HepG2 (cell line): ENCODE data around the gene EDN2. TPM values are rescaled to one million over a fixed set of nuclear protein-coding genes. Genes with fewer than 3 reads are reported as not detected.

Source experiments
- ATAC-seq: fragments of 200-7000 bp; cut with Tn5 transposase; 3 replicates; pipeline ENCODE4 v1.9.1; 2020; ENCODE audit warnings: mild to moderate bottlenecking, moderate library complexity
- BruUV-seq: library from RNA; stranded (reverse); fragments of 400-500 nt; replicated peaks from 2 replicates; lab custom pipeline; 2021; lab: Mats Ljungman, UMichigan
- CTCF ChIA-PET: fragments of 300-600 bp; formaldehyde crosslinking; extraction: SDS; loops from one replicate; lab custom pipeline; 2021; ENCODE audit warnings: low total read pairs, inconsistent platforms, low intra/inter-chr PET ratio; lab: Yijun Ruan, JAX
- POLR2A ChIA-PET: fragments of 350-600 bp; sonication (Branson Sonifier 250); formaldehyde crosslinking; loops from one replicate; lab custom pipeline; 2020; ENCODE audit warnings: antibody characterized with exemption, inconsistent platforms; lab: Yijun Ruan, JAX
- DNase-seq: peaks from one replicate; pipeline ENCODE4 v3.0.0-alpha.2; 2015; ENCODE audit warnings: low spot score
- FAIRE-seq: peaks from 3 replicates; lab custom pipeline; 2011; peaks lifted over from hg19 to GRCh38; lab: Jason Lieb, UNC
- H2AFZ ChIP-seq: one replicate; pipeline ENCODE4 v1.6.1; 2011; ENCODE audit warnings: low read length, inconsistent platforms
- H3K27ac ChIP-seq: fragments of 300-600 bp; 3 replicates; pipeline ENCODE4 v1.8.0; 2011; ENCODE audit warnings: mixed run types, mild to moderate bottlenecking, mixed read lengths, low read length, inconsistent platforms; ENCODE audit not compliant: insufficient read depth; ENCODE audit errors: extremely low read length
- H3K27me3 ChIP-seq, 2 experiments: fragments of 200-600 bp in 1 of 2; 2 replicates in 1 of 2; 3 replicates in 1 of 2; pipeline versions ENCODE4 v1.6.0 to v1.8.0; 2011; ENCODE audit warnings: low read length in 2 of 2, mild to moderate bottlenecking in 2 of 2, moderate library complexity in 2 of 2, inconsistent platforms in 1 of 2; ENCODE audit not compliant: insufficient read depth in 2 of 2, control insufficient read depth in 1 of 2
- H3K36me3 ChIP-seq, 2 experiments: fragments of 200-600 bp in 1 of 2; replicated peaks in 1 of 2; 2 replicates in 1 of 2; 3 replicates in 1 of 2; pipeline versions ENCODE4 v1.5.1 to v1.8.0; 2011; ENCODE audit warnings: low read length in 2 of 2, inconsistent platforms in 1 of 2; ENCODE audit not compliant: insufficient read depth in 2 of 2, control insufficient read depth in 1 of 2
- H3K4me1 ChIP-seq: 2 replicates; pipeline ENCODE4 v1.5.1; 2012; ENCODE audit warnings: low read length, inconsistent platforms; ENCODE audit not compliant: insufficient read depth
- H3K4me2 ChIP-seq: 2 replicates; pipeline ENCODE4 v1.6.0; 2011; ENCODE audit warnings: low read depth, low read length, inconsistent platforms
- H3K4me3 ChIP-seq, 3 experiments: fragments of 200-600 bp in 1 of 3; sonication (generic), shearing (Covaris generic) in 1 of 3; replicated peaks in 1 of 3; 2 replicates each; pipeline ENCODE4 v1.5.1; 2011 to 2016; ENCODE audit warnings: low read length in 3 of 3, inconsistent platforms in 2 of 3, low read depth in 2 of 3, mild to moderate bottlenecking in 2 of 3, control low read depth in 1 of 3, mixed read lengths in 1 of 3; ENCODE audit not compliant: insufficient read depth in 1 of 3
- H3K79me2 ChIP-seq: one replicate; pipeline ENCODE4 v1.6.1; 2011; ENCODE audit warnings: low read length, inconsistent platforms; ENCODE audit not compliant: insufficient read depth
- H3K9ac ChIP-seq: 2 replicates; pipeline ENCODE4 v1.6.0; 2011; ENCODE audit warnings: mild to moderate bottlenecking, low read depth, low read length, inconsistent platforms; ENCODE audit not compliant: insufficient read depth
- H3K9me3 ChIP-seq: 2 replicates; pipeline ENCODE4 v1.5.1; 2012; ENCODE audit warnings: mild to moderate bottlenecking, low read length
- H4K20me1 ChIP-seq: 2 replicates; pipeline ENCODE4 v1.6.0; 2011; ENCODE audit warnings: inconsistent platforms, mild to moderate bottlenecking, low read length, moderate library complexity; ENCODE audit not compliant: insufficient read depth
- ATF7-NPFF ChIP-seq: sonication (generic); formaldehyde crosslinking; IDR thresholded peaks from 2 replicates; pipeline ENCODE4 v1.8.1; 2023; ENCODE audit warnings: mild to moderate bottlenecking, low read depth, missing genetic modification reagents, moderate library complexity
- GTF3A ChIP-seq: sonication (generic); formaldehyde crosslinking; conservative IDR thresholded peaks from 2 replicates; pipeline ENCODE4 v1.4.0; 2020; ENCODE audit warnings: mild to moderate bottlenecking, missing genetic modification reagents
- MEF2D ChIP-seq: sonication (generic); formaldehyde crosslinking; IDR thresholded peaks from 2 replicates; pipeline ENCODE4 v1.5.1; 2020; ENCODE audit warnings: mild to moderate bottlenecking, missing genetic modification reagents
- NCOR1 ChIP-seq: fragments of 200-600 bp; sonication (generic); IDR thresholded peaks from 2 replicates; pipeline ENCODE4 v1.7.0; 2017; ENCODE audit warnings: antibody characterized with exemption, low read length, borderline replicate concordance
- PRDM4 ChIP-seq: sonication (generic); formaldehyde crosslinking; IDR thresholded peaks from 2 replicates; pipeline ENCODE4 v1.9.0; 2021; ENCODE audit warnings: missing genetic modification reagents, borderline replicate concordance
- RBM22 ChIP-seq: fragments of 200-400 bp; formaldehyde crosslinking; optimal IDR thresholded peaks from 2 replicates; pipeline ENCODE3; 2017; ENCODE audit warnings: mild to moderate bottlenecking, low read length, moderate library complexity
- ZBTB25 ChIP-seq: IDR thresholded peaks from 2 replicates; pipeline ENCODE4 v1.6.1; 2018; ENCODE audit warnings: missing genetic modification reagents
- ZFP37 ChIP-seq: sonication (generic); formaldehyde crosslinking; IDR thresholded peaks from 2 replicates; pipeline ENCODE4 v1.4.0; 2020; ENCODE audit warnings: missing genetic modification reagents, borderline replicate concordance
- ZMYM2 ChIP-seq: sonication (generic); formaldehyde crosslinking; IDR thresholded peaks from 2 replicates; pipeline ENCODE4 v1.8.0; 2022; ENCODE audit warnings: mild to moderate bottlenecking, missing genetic modification reagents
- ZNF75D ChIP-seq: sonication (generic); formaldehyde crosslinking; IDR thresholded peaks from 2 replicates; pipeline ENCODE4 v1.8.1; 2023; ENCODE audit warnings: missing genetic modification reagents, mild to moderate bottlenecking, borderline replicate concordance
- WGBS: methylation state at CpG from one replicate; pipeline ENCODE4 v1.1.6; 2017; ENCODE audit warnings: low lambda C conversion rate; 5-methylcytosine and 5-hydroxymethylcytosine counted together
- in situ Hi-C: cut with HindIII; loops from 2 replicates; pipeline ENCODE4 v1.10.0; 2017; ENCODE audit warnings: low pct_unique_long_range_greater_than_20kb; ENCODE audit not compliant: extremely low pct_ligation_motif_present
- intact Hi-C: fragments of 100-400 bp; cut with micrococcal nuclease; formaldehyde crosslinking; loops from one replicate; pipeline ENCODE4 v1.10.0; 2022; ENCODE audit not compliant: unreplicated experiment
- polyA plus RNA-seq, 8 experiments: library from polyadenylated mRNA; depleted of rRNA in 3 of 8; stranded (reverse) in 7 of 8; unstranded in 1 of 8; fragments of >200 nt; fragmentation: Illumina TruSeq in 4 of 8; extraction: Trizol in 4 of 8; gene quantifications; 2 replicates each; pipeline versions ENCODE4 v1.2.1 to v1.2.3, GENCODE V29; 2011 to 2016; ENCODE audit warnings: low read depth in 4 of 8, missing spikeins in 1 of 8, mixed read lengths in 1 of 8; ENCODE audit not compliant: insufficient read depth in 1 of 8
- total RNA-seq, 5 experiments: library from RNA; depleted of rRNA; stranded (reverse); fragments of >200 nt; fragmentation: Illumina TruSeq; extraction: Trizol; gene quantifications; 2 replicates each; pipeline ENCODE4 v1.2.3, GENCODE V29; 2016; ENCODE audit warnings: low read depth in 1 of 5
- TF ChIP-seq, protein P1 (sequence below): sonication (generic); formaldehyde crosslinking; IDR thresholded peaks from 2 replicates; pipeline ENCODE4 v1.4.0; 2020; ENCODE audit warnings: mild to moderate bottlenecking, missing genetic modification reagents
- TF ChIP-seq, protein P2 (sequence below): sonication (generic); formaldehyde crosslinking; IDR thresholded peaks from 2 replicates; pipeline ENCODE4 v1.4.0; 2020; ENCODE audit warnings: mild to moderate bottlenecking, missing genetic modification reagents

Gene EDN2
- total and polyA plus RNA-seq, 2 of the 13 experiments (the other 11 are each of a cell fraction or from before 2014, with no cell fraction given): not detected

- Histone ChIP-seq H3K9me3 (no peaks in the 10 kb centered on the region), H3K4me1 (peaks cover 32% of the 10 kb centered on the region), H3K79me2 (no peaks in the 10 kb centered on the region), H3K9ac (no peak overlapping the region), H2AFZ (no peak overlapping the region), H3K27ac (no peak overlapping the region), H3K4me3 (no peak overlapping the region), H3K36me3 (no peaks in the 10 kb centered on the region), H3K27me3 (peaks cover 0 to 1% of the 10 kb centered on the region in 2 experiments; a peak in 1 of 5 replicates), H3K4me2 (peak overlapping the region; percentile 31), H4K20me1 (no peaks in the 10 kb centered on the region)
- POLR2A ChIA-PET: no interaction called here
- intact Hi-C loops: no loop called here
- in situ Hi-C loops: no loop called here
- FAIRE-seq (no peak), ATAC-seq (peak; percentile 79), DNase-seq (peak; percentile 41)
- no TSS peak for BruUV-seq
- 2% methylated on average over 5 of the region's 11 CpGs for WGBS
- CTCF ChIA-PET: no interaction called here
- peak; percentile 85 for TF ChIP-seq NCOR1
- no peak for TF ChIP-seq ZBTB25 (CRISPR knock-in tag)
- TF ChIP-seq ATF7-NPFF: no peak
- no peak for TF ChIP-seq GTF3A (CRISPR knock-in tag)
- TF ChIP-seq, protein P1, sequence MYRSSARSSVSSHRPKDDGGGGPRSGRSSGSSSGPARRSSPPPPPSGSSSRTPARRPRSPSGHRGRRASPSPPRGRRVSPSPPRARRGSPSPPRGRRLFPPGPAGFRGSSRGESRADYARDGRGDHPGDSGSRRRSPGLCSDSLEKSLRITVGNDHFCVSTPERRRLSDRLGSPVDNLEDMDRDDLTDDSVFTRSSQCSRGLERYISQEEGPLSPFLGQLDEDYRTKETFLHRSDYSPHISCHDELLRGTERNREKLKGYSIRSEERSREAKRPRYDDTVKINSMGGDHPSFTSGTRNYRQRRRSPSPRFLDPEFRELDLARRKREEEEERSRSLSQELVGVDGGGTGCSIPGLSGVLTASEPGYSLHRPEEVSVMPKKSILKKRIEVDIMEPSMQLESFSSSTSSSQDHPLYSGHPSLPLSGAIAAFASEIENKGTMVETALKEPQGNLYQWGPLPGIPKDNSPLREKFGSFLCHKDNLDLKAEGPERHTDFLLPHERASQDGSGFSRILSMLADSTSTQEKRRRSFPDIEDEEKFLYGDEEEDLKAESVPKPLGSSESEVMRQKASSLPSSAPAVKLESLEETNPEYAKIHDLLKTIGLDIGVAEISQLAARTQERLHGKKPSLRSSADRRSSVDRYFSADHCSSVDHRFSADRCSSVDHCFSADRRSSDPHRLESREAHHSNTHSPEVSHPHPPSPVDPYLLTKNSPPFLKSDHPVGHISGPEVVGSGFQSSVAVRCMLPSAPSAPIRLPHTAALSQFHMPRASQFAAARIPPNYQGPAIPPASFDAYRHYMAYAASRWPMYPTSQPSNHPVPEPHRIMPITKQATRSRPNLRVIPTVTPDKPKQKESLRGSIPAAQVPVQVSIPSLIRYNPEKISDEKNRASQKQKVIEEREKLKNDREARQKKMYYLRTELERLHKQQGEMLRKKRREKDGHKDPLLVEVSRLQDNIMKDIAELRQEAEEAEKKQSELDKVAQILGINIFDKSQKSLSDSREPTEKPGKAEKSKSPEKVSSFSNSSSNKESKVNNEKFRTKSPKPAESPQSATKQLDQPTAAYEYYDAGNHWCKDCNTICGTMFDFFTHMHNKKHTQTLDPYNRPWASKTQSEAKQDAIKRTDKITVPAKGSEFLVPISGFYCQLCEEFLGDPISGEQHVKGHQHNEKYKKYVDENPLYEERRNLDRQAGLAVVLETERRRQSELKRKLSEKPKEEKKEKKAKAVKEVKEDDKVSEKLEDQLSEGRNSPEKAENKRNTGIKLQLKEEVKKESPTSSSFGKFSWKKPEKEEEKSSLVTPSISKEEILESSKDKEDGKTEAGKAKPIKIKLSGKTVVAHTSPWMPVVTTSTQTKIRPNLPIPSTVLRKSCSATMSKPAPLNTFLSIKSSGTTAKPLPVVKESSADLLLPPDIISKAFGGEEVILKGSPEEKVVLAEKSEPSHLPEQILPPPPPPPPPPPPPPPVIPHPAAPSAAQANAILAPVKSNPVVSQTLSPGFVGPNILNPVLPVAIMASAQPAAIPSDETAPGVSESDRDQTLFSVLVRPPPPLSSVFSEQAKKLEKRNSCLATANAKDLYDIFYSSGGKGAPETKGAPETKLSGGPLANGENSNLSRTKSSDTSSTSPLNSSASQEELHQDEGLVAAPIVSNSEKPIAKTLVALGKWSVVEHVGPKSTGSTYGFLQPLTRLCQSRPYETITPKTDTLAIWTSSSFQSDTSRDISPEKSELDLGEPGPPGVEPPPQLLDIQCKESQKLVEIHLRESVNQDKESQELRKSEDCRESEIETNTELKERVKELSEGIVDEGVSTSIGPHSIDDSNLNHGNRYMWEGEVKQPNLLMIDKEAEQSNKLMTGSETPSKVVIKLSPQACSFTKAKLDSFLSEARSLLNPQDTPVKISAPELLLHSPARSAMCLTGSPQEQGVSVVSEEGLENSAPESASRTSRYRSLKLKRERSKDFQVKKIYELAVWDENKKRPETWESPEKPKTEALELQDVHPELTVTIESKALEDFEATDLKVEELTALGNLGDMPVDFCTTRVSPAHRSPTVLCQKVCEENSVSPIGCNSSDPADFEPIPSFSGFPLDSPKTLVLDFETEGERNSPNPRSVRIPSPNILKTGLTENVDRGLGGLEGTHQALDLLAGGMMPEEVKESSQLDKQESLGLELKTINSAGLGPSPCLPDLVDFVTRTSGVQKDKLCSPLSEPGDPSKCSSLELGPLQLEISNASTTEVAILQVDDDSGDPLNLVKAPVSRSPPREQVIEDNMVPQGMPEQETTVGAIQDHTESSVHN (CRISPR knock-in tag): no peak
- TF ChIP-seq MEF2D (CRISPR knock-in tag): no peak
- TF ChIP-seq, protein P2, sequence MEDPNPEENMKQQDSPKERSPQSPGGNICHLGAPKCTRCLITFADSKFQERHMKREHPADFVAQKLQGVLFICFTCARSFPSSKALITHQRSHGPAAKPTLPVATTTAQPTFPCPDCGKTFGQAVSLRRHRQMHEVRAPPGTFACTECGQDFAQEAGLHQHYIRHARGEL (CRISPR knock-in tag): no peak
- TF ChIP-seq ZFP37 (CRISPR knock-in tag): no peak
- no peak for TF ChIP-seq PRDM4 (CRISPR knock-in tag)
- no peak for TF ChIP-seq RBM22
- TF ChIP-seq ZMYM2 (CRISPR knock-in tag): peak; percentile 44; the same call in 1 of the 2 replicates
- TF ChIP-seq ZNF75D (CRISPR knock-in tag): no peak
These were observed 7.6 kb downstream of the EDN2 start for GRCh38 chr1:41476807-41477361.
